Astrocyte (in vitro differentiated cells and primary cell): ENCODE results near the gene CACNA1D. TPM values are rescaled to one million over a fixed set of nuclear protein-coding genes. Genes with fewer than 3 reads are reported as not detected.

Source experiments
- DNase-seq: peaks from one replicate; pipeline ENCODE4 v3.0.0-alpha.2; 2010; ENCODE audit warnings: low read depth
- FAIRE-seq: peaks from 2 replicates; lab custom pipeline; 2011; peaks lifted over from hg19 to GRCh38; lab: Jason Lieb, UNC
- H2AFZ ChIP-seq: 2 replicates; pipeline ENCODE4 v1.6.0; 2012; ENCODE audit warnings: low read depth, low read length, inconsistent platforms
- H3K27ac ChIP-seq: 2 replicates; pipeline ENCODE4 v1.5.1; 2011; ENCODE audit warnings: low read depth, low read length, inconsistent platforms
- H3K27me3 ChIP-seq: 2 replicates; pipeline ENCODE4 v1.6.0; 2011; ENCODE audit warnings: low read length, inconsistent platforms; ENCODE audit not compliant: insufficient read depth
- H3K36me3 ChIP-seq: 2 replicates; pipeline ENCODE4 v1.5.1; 2011; ENCODE audit warnings: low read length, inconsistent platforms; ENCODE audit not compliant: insufficient read depth
- H3K4me1 ChIP-seq: 2 replicates; pipeline ENCODE4 v1.5.1; 2011; ENCODE audit warnings: low read length, inconsistent platforms; ENCODE audit not compliant: insufficient read depth
- H3K4me2 ChIP-seq: 2 replicates; pipeline ENCODE4 v1.6.0; 2012; ENCODE audit warnings: low read length, inconsistent platforms
- H3K4me3 ChIP-seq: 2 replicates; pipeline ENCODE4 v1.5.1; 2011; ENCODE audit warnings: low read depth, mild to moderate bottlenecking, low read length, inconsistent platforms; ENCODE audit not compliant: insufficient read depth
- H3K79me2 ChIP-seq: 2 replicates; pipeline ENCODE4 v1.6.0; 2012; ENCODE audit warnings: mild to moderate bottlenecking, low read length, inconsistent platforms; ENCODE audit not compliant: insufficient read depth
- H3K9ac ChIP-seq: 2 replicates; pipeline ENCODE4 v1.6.0; 2012; ENCODE audit warnings: mild to moderate bottlenecking, low read length, inconsistent platforms
- H3K9me3 ChIP-seq: 2 replicates; pipeline ENCODE4 v1.5.1; 2012; ENCODE audit warnings: low read depth, mild to moderate bottlenecking, low read length, inconsistent platforms; ENCODE audit not compliant: insufficient read depth
- H4K20me1 ChIP-seq: 2 replicates; pipeline ENCODE4 v1.6.0; 2012; ENCODE audit warnings: low read length, inconsistent platforms; ENCODE audit not compliant: insufficient read depth
- H3K27ac Mint-ChIP-seq: one replicate; pipeline ENCODE4 v1.8.0; 2021; ENCODE audit warnings: mild to moderate bottlenecking, mixed read lengths; ENCODE audit not compliant: unreplicated experiment
- H3K27me3 Mint-ChIP-seq: one replicate; pipeline ENCODE4 v1.8.0; 2021; ENCODE audit warnings: low read depth, mixed read lengths; ENCODE audit not compliant: unreplicated experiment
- H3K36me3 Mint-ChIP-seq: one replicate; pipeline ENCODE4 v1.8.0; 2021; ENCODE audit warnings: low read depth, mixed read lengths; ENCODE audit not compliant: unreplicated experiment
- H3K4me1 Mint-ChIP-seq: one replicate; pipeline ENCODE4 v1.8.0; 2021; ENCODE audit warnings: low read depth, mixed read lengths; ENCODE audit not compliant: unreplicated experiment
- H3K4me3 Mint-ChIP-seq: one replicate; pipeline ENCODE4 v1.8.0; 2021; ENCODE audit warnings: mild to moderate bottlenecking, moderate library complexity, mixed read lengths; ENCODE audit not compliant: unreplicated experiment
- H3K9me3 Mint-ChIP-seq: one replicate; pipeline ENCODE4 v1.8.0; 2021; ENCODE audit warnings: mild to moderate bottlenecking, mixed read lengths; ENCODE audit not compliant: unreplicated experiment
- EZH2 ChIP-seq: IDR thresholded peaks from 2 replicates; pipeline ENCODE4 v1.6.1; 2012; ENCODE audit warnings: mild to moderate bottlenecking, low read length, inconsistent platforms; ENCODE audit not compliant: insufficient read depth
- total RNA-seq: library from RNA; stranded (reverse); gene quantifications from 2 replicates; pipeline ENCODE4 v1.2.1, GENCODE V29; 2021
- TF ChIP-seq, protein P1 (sequence below): IDR thresholded peaks from 2 replicates; pipeline ENCODE4 v1.5.1; 2011; ENCODE audit warnings: low read depth, mild to moderate bottlenecking, inconsistent platforms, low read length, moderate library complexity; ENCODE audit not compliant: insufficient read depth

CACNA1D gene
- total RNA-seq, 1 donor from 2014 or later, result 0.41 TPM

DNA sequence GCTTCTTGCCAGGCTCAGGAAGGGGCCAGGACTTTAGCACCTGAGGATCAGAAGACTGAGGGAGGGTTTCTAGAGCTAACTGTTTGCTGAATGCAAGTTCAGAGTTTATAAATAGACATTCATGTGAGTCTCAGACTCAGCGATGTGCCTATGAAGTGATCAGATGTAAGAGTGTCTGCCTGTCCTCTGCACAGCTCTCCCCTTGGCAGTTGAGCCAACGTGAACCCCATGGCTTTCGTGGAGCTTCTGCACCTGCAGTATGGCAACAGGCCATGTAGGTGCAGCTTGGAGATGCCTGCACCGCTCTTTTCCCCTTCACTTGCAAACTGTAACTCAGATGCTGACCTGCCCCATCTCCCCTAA, 209.9 kb downstream of the CACNA1D start:
- FAIRE-seq, result no peak
- no peak overlapping the region for H3K4me3 ChIP-seq

DNA sequence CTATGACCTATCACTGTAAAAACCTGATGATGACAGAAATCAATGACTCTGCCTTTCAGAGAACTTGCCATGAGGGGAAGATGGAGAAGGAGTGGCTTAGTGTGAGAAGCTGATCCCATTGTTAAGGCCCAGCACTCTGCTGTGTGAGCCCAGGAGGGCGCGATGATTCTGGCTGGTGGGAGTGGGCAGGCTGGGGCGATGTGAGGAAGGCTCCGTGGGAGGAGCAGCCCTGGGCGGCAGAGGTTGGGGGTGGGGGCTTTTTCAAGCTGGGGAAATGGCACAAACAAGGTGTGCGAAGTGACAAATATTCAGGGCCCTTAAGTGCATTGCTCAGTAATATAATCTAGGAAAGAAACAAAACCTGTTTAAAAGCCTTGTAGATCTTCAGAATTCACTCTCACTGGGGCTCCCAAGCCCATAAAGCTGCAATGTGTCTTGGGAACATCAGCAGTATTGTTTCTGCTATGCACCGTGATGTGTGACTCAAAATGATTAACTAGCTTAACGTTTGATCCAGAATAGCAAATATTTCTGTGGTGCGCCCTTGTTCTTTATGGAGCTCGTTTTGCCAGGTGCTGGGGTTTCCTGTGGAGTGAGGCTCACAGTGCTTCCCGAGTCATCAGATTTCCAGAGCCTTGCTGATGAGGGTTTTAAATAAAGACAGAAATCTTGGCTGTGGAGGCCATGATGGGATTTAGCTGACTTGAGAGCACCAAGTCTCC, 210.8 kb downstream of the CACNA1D start:
- Mint-ChIP-seq H3K27ac (peak overlapping the region; percentile 3), H3K4me3 (no peak overlapping the region), H3K4me1 (peaks cover 10% of the 10 kb centered on the region), H3K27me3 (peaks cover 15% of the 10 kb centered on the region), H3K36me3 (no peaks in the 10 kb centered on the region), H3K9me3 (no peaks in the 10 kb centered on the region)
- TF ChIP-seq, protein P1, sequence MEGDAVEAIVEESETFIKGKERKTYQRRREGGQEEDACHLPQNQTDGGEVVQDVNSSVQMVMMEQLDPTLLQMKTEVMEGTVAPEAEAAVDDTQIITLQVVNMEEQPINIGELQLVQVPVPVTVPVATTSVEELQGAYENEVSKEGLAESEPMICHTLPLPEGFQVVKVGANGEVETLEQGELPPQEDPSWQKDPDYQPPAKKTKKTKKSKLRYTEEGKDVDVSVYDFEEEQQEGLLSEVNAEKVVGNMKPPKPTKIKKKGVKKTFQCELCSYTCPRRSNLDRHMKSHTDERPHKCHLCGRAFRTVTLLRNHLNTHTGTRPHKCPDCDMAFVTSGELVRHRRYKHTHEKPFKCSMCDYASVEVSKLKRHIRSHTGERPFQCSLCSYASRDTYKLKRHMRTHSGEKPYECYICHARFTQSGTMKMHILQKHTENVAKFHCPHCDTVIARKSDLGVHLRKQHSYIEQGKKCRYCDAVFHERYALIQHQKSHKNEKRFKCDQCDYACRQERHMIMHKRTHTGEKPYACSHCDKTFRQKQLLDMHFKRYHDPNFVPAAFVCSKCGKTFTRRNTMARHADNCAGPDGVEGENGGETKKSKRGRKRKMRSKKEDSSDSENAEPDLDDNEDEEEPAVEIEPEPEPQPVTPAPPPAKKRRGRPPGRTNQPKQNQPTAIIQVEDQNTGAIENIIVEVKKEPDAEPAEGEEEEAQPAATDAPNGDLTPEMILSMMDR, result no peak
- TF ChIP-seq EZH2, result no peak
- no peak overlapping the region for H3K9ac ChIP-seq
- peaks cover 1% of the 10 kb centered on the region for H3K27me3 ChIP-seq
- no peaks in the 10 kb centered on the region for H3K9me3 ChIP-seq
- DNase-seq, result peak; percentile 6
- no peaks in the 10 kb centered on the region for H3K36me3 ChIP-seq
- no peaks in the 10 kb centered on the region for H3K4me1 ChIP-seq
- H3K27ac ChIP-seq, result no peak overlapping the region
- H3K4me2 ChIP-seq, result no peak overlapping the region
- H3K79me2 ChIP-seq, result no peaks in the 10 kb centered on the region
- H4K20me1 ChIP-seq, result no peaks in the 10 kb centered on the region
- no peak overlapping the region for H2AFZ ChIP-seq
- FAIRE-seq, result no peak
- H3K4me3 ChIP-seq, result no peak overlapping the region

More for the DNA sequence above, 209.9 kb downstream of the CACNA1D start:
- no peak overlapping the region for H3K4me3 Mint-ChIP-seq
- Histone ChIP-seq H3K27me3 (peaks cover 2% of the 10 kb centered on the region), H3K9ac (no peak overlapping the region), H3K79me2 (no peaks in the 10 kb centered on the region), H3K9me3 (no peaks in the 10 kb centered on the region), H2AFZ (no peak overlapping the region), H3K4me2 (no peak overlapping the region), H3K4me1 (no peaks in the 10 kb centered on the region), H3K36me3 (no peaks in the 10 kb centered on the region), H4K20me1 (no peaks in the 10 kb centered on the region), H3K27ac (no peak overlapping the region)
- no peaks in the 10 kb centered on the region for H3K9me3 Mint-ChIP-seq
- TF ChIP-seq EZH2, result no peak
- TF ChIP-seq, protein P1, result no peak
- H3K27ac Mint-ChIP-seq, result no peak overlapping the region
- peaks cover 10% of the 10 kb centered on the region for H3K4me1 Mint-ChIP-seq
- H3K36me3 Mint-ChIP-seq, result no peaks in the 10 kb centered on the region
- peaks cover 13% of the 10 kb centered on the region for H3K27me3 Mint-ChIP-seq
- DNase-seq, result no peak

DNA sequence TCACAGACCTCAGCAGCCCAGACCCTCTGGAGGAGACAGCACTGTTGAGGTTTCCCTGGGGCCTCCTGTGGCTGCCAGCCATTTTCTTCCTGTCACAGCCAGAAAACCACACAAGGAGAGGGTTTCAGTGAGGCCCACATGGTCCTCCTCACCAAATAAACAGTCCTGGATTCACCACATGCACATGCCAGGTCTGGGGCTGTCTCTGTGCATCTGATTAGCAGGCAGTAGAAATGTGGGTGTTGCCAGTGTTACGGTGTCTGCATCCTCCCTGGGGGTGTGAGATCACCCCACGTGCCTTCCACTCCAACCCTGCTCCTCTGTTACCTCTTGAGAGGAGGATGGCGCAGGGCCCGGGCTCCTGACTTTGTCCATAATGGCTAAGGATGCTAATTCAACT, 211.4 kb downstream of the CACNA1D start:
- H3K27me3 ChIP-seq, result no peaks in the 10 kb centered on the region
- no peak overlapping the region for H3K9ac ChIP-seq
- no peaks in the 10 kb centered on the region for H4K20me1 ChIP-seq
- Mint-ChIP-seq H3K27me3 (peaks cover 19% of the 10 kb centered on the region), H3K9me3 (no peaks in the 10 kb centered on the region), H3K4me1 (peaks cover 10% of the 10 kb centered on the region), H3K27ac (no peak overlapping the region), H3K4me3 (no peak overlapping the region), H3K36me3 (no peaks in the 10 kb centered on the region)
- no peak overlapping the region for H3K27ac ChIP-seq
- H3K79me2 ChIP-seq, result no peaks in the 10 kb centered on the region
- H3K36me3 ChIP-seq, result no peaks in the 10 kb centered on the region
- TF ChIP-seq EZH2, result no peak
- TF ChIP-seq, protein P1, result no peak
- no peak overlapping the region for H3K4me3 ChIP-seq
- no peak overlapping the region for H2AFZ ChIP-seq
- H3K9me3 ChIP-seq, result no peaks in the 10 kb centered on the region
- DNase-seq, result no peak
- no peak for FAIRE-seq
- no peak overlapping the region for H3K4me2 ChIP-seq
- no peaks in the 10 kb centered on the region for H3K4me1 ChIP-seq
